ENCODE results near the gene MRPL16. TPM values are rescaled to one million over a fixed set of nuclear protein-coding genes. Genes with fewer than 3 reads are reported as not detected.

Gene MRPL16
- total and polyA plus RNA-seq, 7 donors, result 37.8 to 92.7 (median 53.7) TPM

DNA sequence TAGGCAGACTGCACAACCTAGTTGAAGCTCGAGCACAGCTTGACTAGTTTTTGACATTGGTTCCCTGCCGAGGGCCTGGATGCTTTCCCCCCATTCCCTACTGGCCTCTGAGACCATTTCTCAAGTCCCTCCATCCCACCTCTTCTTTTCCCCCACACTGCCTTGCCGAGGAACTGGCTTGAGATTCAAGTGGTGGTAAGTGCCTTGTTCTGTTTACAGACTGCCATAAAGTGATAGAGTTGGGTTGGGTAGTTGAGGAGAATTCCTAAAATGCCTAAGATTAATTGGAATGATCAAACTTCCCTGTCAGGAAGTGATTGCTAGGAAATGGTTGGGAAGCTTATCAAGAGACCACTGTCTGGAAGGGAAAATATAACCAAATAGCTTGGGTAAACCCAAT, 16.2 kb downstream of the MRPL16 start:
- DNase-seq (no peak), ATAC-seq (no peak)
- no peaks in the 10 kb centered on the region for H3K9me3 ChIP-seq
- intact Hi-C loops (cut with DNase I), result no loop called here
- H3K4me3 ChIP-seq, result no peak overlapping the region
- no peaks in the 10 kb centered on the region for H3K4me1 ChIP-seq
- no peak overlapping the region for H3K27ac ChIP-seq
- 65 to 72% (median 70%) methylated on average over 3 of the region's 3 CpGs for WGBS, 3 donors
- no peaks in the 10 kb centered on the region for H3K27me3 ChIP-seq (ENCODE audit: insufficient read depth in 3 of 3, low read length in 2 of 3)
- TF ChIP-seq, protein P1, sequence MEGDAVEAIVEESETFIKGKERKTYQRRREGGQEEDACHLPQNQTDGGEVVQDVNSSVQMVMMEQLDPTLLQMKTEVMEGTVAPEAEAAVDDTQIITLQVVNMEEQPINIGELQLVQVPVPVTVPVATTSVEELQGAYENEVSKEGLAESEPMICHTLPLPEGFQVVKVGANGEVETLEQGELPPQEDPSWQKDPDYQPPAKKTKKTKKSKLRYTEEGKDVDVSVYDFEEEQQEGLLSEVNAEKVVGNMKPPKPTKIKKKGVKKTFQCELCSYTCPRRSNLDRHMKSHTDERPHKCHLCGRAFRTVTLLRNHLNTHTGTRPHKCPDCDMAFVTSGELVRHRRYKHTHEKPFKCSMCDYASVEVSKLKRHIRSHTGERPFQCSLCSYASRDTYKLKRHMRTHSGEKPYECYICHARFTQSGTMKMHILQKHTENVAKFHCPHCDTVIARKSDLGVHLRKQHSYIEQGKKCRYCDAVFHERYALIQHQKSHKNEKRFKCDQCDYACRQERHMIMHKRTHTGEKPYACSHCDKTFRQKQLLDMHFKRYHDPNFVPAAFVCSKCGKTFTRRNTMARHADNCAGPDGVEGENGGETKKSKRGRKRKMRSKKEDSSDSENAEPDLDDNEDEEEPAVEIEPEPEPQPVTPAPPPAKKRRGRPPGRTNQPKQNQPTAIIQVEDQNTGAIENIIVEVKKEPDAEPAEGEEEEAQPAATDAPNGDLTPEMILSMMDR (IDR thresholded peaks at IDR 0.05), result no peak
- H3K36me3 ChIP-seq (ENCODE audit: insufficient read depth in 1 of 2, low read depth in 1 of 2), result peaks cover 7 to 99% of the 10 kb centered on the region in 2 donors

DNA sequence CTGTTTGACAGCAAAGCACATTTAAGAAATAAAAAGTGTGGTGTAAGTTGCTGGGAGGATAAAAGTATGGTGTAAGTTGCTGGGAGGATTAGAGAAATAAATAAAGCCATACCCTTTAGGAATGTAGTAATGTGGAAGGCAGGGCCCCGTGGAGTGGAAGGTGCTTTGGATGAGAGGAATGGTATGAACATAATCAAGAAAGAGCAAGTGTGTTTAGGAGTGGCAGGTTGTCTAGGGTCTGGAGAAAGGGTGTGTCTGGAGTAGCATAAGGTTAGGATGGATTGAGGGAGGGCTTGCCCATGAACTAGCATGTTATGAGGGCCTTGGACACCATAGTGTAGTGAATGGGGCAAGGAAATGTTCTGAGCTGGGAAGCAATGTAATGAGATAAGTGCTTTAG, 18.1 kb downstream of the MRPL16 start:
- 75 to 85% (median 76%) methylated on average over 1 of the region's 1 CpG for WGBS, 3 donors
- Histone ChIP-seq H3K27ac (no peak overlapping the region), H3K36me3 (ENCODE audit: insufficient read depth in 1 of 2, low read depth in 1 of 2) (peaks cover 9 to 99% of the 10 kb centered on the region in 2 donors), H3K4me1 (no peaks in the 10 kb centered on the region), H3K4me3 (no peak overlapping the region), H3K9me3 (no peaks in the 10 kb centered on the region), H3K27me3 (ENCODE audit: insufficient read depth in 3 of 3, low read length in 2 of 3) (no peaks in the 10 kb centered on the region)
- intact Hi-C loops (cut with DNase I), result no loop called here
- DNase-seq, result no peak
- ATAC-seq, result no peak
- TF ChIP-seq, protein P1 (IDR thresholded peaks at IDR 0.05), result no peak

DNA sequence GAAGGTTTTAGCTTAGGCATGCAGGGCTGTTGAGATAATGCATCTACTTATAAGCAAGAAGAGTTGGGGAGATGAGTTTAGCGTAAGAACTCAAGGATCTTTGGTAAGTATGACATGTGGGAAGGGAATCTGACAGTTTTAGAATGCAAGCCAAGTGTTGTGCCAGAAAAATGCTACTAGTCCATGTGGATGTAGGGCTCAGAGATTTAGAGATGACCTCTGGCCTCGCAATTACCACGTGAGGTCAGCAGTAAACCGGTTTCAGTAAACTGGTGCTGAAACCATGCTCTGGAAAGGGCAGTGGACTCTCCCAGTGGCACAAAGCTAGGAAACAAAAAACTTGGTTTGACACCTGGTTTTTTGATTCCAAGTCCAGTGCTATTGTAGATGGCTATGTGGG, 18.9 kb downstream of the MRPL16 start:
- H3K36me3 ChIP-seq (ENCODE audit: insufficient read depth in 1 of 2, low read depth in 1 of 2), result peaks cover 9 to 91% of the 10 kb centered on the region in 2 donors
- no peak overlapping the region for H3K4me3 ChIP-seq
- intact Hi-C loops (cut with DNase I), result no loop called here
- DNase-seq, result no peak
- no peaks in the 10 kb centered on the region for H3K9me3 ChIP-seq
- H3K27me3 ChIP-seq (ENCODE audit: insufficient read depth in 3 of 3, low read length in 2 of 3), result no peaks in the 10 kb centered on the region
- no peak for ATAC-seq
- H3K4me1 ChIP-seq, result peaks cover 6% of the 10 kb centered on the region
- WGBS, 3 donors, result 80 to 84% (median 83%) methylated on average over 4 of the region's 4 CpGs
- TF ChIP-seq, protein P1 (IDR thresholded peaks at IDR 0.05), result no peak
- no peak overlapping the region for H3K27ac ChIP-seq

DNA sequence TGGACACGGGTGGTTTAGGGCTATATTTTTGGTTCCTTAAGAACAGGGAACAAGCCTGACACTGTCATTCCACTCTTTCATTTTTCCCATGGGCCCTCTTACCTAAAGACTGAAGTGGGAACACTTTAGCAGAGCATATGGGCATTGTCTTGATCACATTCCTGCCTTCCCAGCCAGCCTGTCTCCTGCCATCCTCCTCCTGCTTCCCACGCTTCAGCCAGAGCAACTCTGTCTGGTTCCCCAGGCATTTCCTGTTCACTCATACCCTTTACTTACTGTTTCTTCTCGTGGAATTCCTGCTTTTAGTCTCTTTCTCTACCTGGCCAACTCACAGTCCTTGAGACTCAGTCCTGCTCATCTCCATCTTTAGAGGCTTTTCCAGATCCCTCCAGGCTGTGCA, 22.8 kb downstream of the MRPL16 start:
- peaks cover 9% of the 10 kb centered on the region for H3K4me1 ChIP-seq
- H3K4me3 ChIP-seq, result no peak overlapping the region
- H3K9me3 ChIP-seq, result no peaks in the 10 kb centered on the region
- peaks cover 2 to 53% of the 10 kb centered on the region in 2 donors for H3K36me3 ChIP-seq (ENCODE audit: insufficient read depth in 1 of 2, low read depth in 1 of 2)
- no peak overlapping the region for H3K27ac ChIP-seq
- intact Hi-C loops (cut with DNase I), result no loop called here
- ATAC-seq (no peak), DNase-seq (no peak)
- no peaks in the 10 kb centered on the region for H3K27me3 ChIP-seq (ENCODE audit: insufficient read depth in 3 of 3, low read length in 2 of 3)
- TF ChIP-seq, protein P1 (IDR thresholded peaks at IDR 0.05), result no peak
- 58 to 63% (median 61%) methylated on average over 3 of the region's 3 CpGs for WGBS, 3 donors

DNA sequence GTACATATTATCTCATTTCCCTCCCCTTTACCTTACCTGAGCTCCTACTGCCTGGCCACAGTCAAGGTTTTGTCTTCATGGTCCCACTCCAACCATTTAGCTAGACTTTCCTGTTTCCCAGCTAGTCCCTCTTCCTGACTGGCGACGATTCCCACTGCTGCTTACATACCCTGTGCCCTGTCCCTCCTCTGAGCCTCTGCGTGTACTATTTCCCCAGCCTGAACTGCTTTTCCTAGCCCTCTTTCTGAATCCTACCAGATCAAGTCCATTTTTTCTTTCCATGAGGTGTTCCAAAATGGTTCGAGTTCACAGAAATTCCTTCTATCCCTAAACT, 23.4 kb downstream of the MRPL16 start:
- peaks cover 2 to 47% of the 10 kb centered on the region in 2 donors for H3K36me3 ChIP-seq (ENCODE audit: insufficient read depth in 1 of 2, low read depth in 1 of 2)
- intact Hi-C loops (cut with DNase I), result no loop called here

More for the DNA sequence above, 23.4 kb downstream of the MRPL16 start:
- Histone ChIP-seq H3K9me3 (no peaks in the 10 kb centered on the region), H3K4me1 (peaks cover 9% of the 10 kb centered on the region), H3K4me3 (no peak overlapping the region), H3K27me3 (ENCODE audit: insufficient read depth in 3 of 3, low read length in 2 of 3) (no peaks in the 10 kb centered on the region), H3K27ac (peak overlapping the region; percentile 48)
- TF ChIP-seq, protein P1 (IDR thresholded peaks at IDR 0.05), result no peak
- no peak for DNase-seq
- ATAC-seq, result peak in 3 of 4 donors; percentile 14 to 41 (median 30)
- 70 to 89% (median 73%) methylated on average over 4 of the region's 4 CpGs for WGBS, 3 donors

All from psoas muscle (tissue), 8 donors.